ENCODE data around the gene ATPAF2.

Gene ATPAF2

GRCh38 chr17:18039535-18040260 is 730 bp upstream of the ATPAF2 start:
- peak; percentile 62 for DNase-seq

GRCh38 chr17:18038149-18038850 is 668 bp downstream of the ATPAF2 start:
- DNase-seq = no peak

- no peak for DNase-seq
Measured at GRCh38 chr17:18037486-18037885, 1.5 kb downstream of the ATPAF2 start.

GRCh38 chr17:18035704-18036103 is 3.3 kb downstream of the ATPAF2 start:
- DNase-seq = no peak

GRCh38 chr17:18033442-18034099 is 5.4 kb downstream of the ATPAF2 start:
- peak; percentile 80 for DNase-seq

- no peak for DNase-seq
Measured at GRCh38 chr17:18031955-18032354, 7.0 kb downstream of the ATPAF2 start.

- DNase-seq = no peak
Measured at GRCh38 chr17:18028952-18029540, 9.9 kb downstream of the ATPAF2 start.

GRCh38 chr17:18028114-18028951 is 10.6 kb downstream of the ATPAF2 start:
- DNase-seq = no peak

- DNase-seq = no peak
Measured at GRCh38 chr17:18027280-18027679, 11.7 kb downstream of the ATPAF2 start.

GRCh38 chr17:18025945-18026776 is 12.8 kb downstream of the ATPAF2 start:
- no peak for DNase-seq

GRCh38 chr17:18025241-18025944 is 13.6 kb downstream of the ATPAF2 start:
- no peak for DNase-seq

- DNase-seq = no peak
Measured at GRCh38 chr17:18021372-18021771, 17.6 kb downstream of the ATPAF2 start.

- no peak for DNase-seq
Measured at GRCh38 chr17:18020971-18021370, 18.0 kb downstream of the ATPAF2 start.

- no peak for DNase-seq
Measured at GRCh38 chr17:18019838-18020154, 19.2 kb downstream of the ATPAF2 start.

GRCh38 chr17:18018411-18018921 is 20.5 kb downstream of the ATPAF2 start:
- no peak for DNase-seq

- DNase-seq = no peak
Measured at GRCh38 chr17:18017958-18018357, 21.0 kb downstream of the ATPAF2 start.

GRCh38 chr17:18016426-18016825 is 22.5 kb downstream of the ATPAF2 start:
- no peak for DNase-seq

GRCh38 chr17:18015593-18015992 is 23.4 kb downstream of the ATPAF2 start:
- DNase-seq = no peak

- no peak for DNase-seq
Measured at GRCh38 chr17:18014006-18014405, 25.0 kb downstream of the ATPAF2 start.

- DNase-seq = no peak
Measured at GRCh38 chr17:18011286-18011685, 27.7 kb downstream of the ATPAF2 start.

All from NCI-H1105 (cell line).